GM21717 (cell line): ENCODE results near the gene HAVCR2.

ENCODE experiments used
- ATAC-seq: cut with Tn5 transposase; IDR thresholded peaks from one replicate; pipeline ENCODE4 v1.9.1; 2021; ENCODE audit warnings: mild to moderate bottlenecking, moderate library complexity; ENCODE audit not compliant: unreplicated experiment

The HAVCR2 gene

GRCh38 chr5:157108976-157109375, at the start of gene HAVCR2:
HAVCR2 (minus strand) TSS chr5:157109044; CDS start chr5:157108983, 61 bp downstream.
- ATAC-seq = peak; percentile 92

- no peak for ATAC-seq
Measured at GRCh38 chr5:157157293-157157891, 48.5 kb upstream of the HAVCR2 start.

GRCh38 chr5:157155297-157155696, 46.5 kb upstream of the HAVCR2 start:
- no peak for ATAC-seq

- no peak for ATAC-seq
Measured at GRCh38 chr5:157150995-157151394, 42.2 kb upstream of the HAVCR2 start.

- peak; percentile 68 for ATAC-seq
Measured at GRCh38 chr5:157148734-157149615, 40.1 kb upstream of the HAVCR2 start.

- peak; percentile 40 for ATAC-seq
Measured at GRCh38 chr5:157143127-157143971, 34.5 kb upstream of the HAVCR2 start.

- peak; percentile 100 for ATAC-seq
Measured at GRCh38 chr5:157142317-157143126, 33.7 kb upstream of the HAVCR2 start, which contains the start of gene MED7. MED7 (minus strand) TSS chr5:157142865; CDS start chr5:157139431, 3,434 bp downstream.

GRCh38 chr5:157137691-157138090, 28.8 kb upstream of the HAVCR2 start:
- no peak for ATAC-seq

- no peak for ATAC-seq
Measured at GRCh38 chr5:157132281-157132612, 23.4 kb upstream of the HAVCR2 start.

GRCh38 chr5:157130925-157131324, 22.1 kb upstream of the HAVCR2 start:
- no peak for ATAC-seq

GRCh38 chr5:157121709-157122108, 12.9 kb upstream of the HAVCR2 start:
- ATAC-seq = no peak

GRCh38 chr5:157120102-157120501, 11.3 kb upstream of the HAVCR2 start:
- ATAC-seq = no peak

- ATAC-seq = peak; percentile 64
Measured at GRCh38 chr5:157116483-157116954, 7.7 kb upstream of the HAVCR2 start.

GRCh38 chr5:157115502-157115901, 6.7 kb upstream of the HAVCR2 start:
- no peak for ATAC-seq

GRCh38 chr5:157115012-157115411, 6.2 kb upstream of the HAVCR2 start:
- no peak for ATAC-seq

- no peak for ATAC-seq
Measured at GRCh38 chr5:157113002-157113401, 4.2 kb upstream of the HAVCR2 start.

- ATAC-seq = peak; percentile 83
Measured at GRCh38 chr5:157109744-157110143, 900 bp upstream of the HAVCR2 start.

GRCh38 chr5:157107508-157107907, 1.3 kb downstream of the HAVCR2 start:
- ATAC-seq = no peak

GRCh38 chr5:157106630-157107461, 2.0 kb downstream of the HAVCR2 start:
- no peak for ATAC-seq
